ENCODE measurements around the gene USH2A. TPM values are rescaled to one million over a fixed set of nuclear protein-coding genes. Genes with fewer than 3 reads are reported as not detected.

The USH2A gene
- total RNA-seq, 4 donors from 2014 or later: 0.39 TPM; not detected in 3

- Histone ChIP-seq H3K36me3 (no peaks in the 10 kb centered on the region), H3K27me3 (no peaks in the 10 kb centered on the region), H3K27ac (no peak overlapping the region), H3K9me3 (no peaks in the 10 kb centered on the region), H3K4me1 (no peaks in the 10 kb centered on the region), H3K4me3 (no peak overlapping the region)
- 79 to 83% methylated on average over 2 to 3 of the region's 4 CpGs for WGBS, 2 donors (ENCODE audit: low coverage in 1 of 2)
- TF ChIP-seq CTCF (IDR thresholded peaks at IDR 0.05) (no peak), POLR2AphosphoS5 (IDR thresholded peaks at IDR 0.05) (no peak), POLR2A (IDR thresholded peaks at IDR 0.05) (no peak), EP300 (IDR thresholded peaks at IDR 0.05) (no peak)
- ATAC-seq: no peak
Observed at GRCh38 chr1:215673943-215674342, 749.3 kb downstream of the USH2A start.

GRCh38 chr1:215672482-215672881, 750.8 kb downstream of the USH2A start:
- Histone ChIP-seq H3K4me1 (no peaks in the 10 kb centered on the region), H3K9me3 (no peaks in the 10 kb centered on the region), H3K27me3 (no peaks in the 10 kb centered on the region), H3K36me3 (no peaks in the 10 kb centered on the region), H3K27ac (no peak overlapping the region), H3K4me3 (no peak overlapping the region)
- no peak for TF ChIP-seq POLR2AphosphoS5 (IDR thresholded peaks at IDR 0.05)
- no peak for TF ChIP-seq CTCF (IDR thresholded peaks at IDR 0.05)
- no peak for TF ChIP-seq EP300 (IDR thresholded peaks at IDR 0.05)
- no peak for TF ChIP-seq POLR2A (IDR thresholded peaks at IDR 0.05)
- ATAC-seq: no peak
- 36 to 50% methylated on average over 2 of the region's 2 CpGs for WGBS, 2 donors (ENCODE audit: low coverage in 1 of 2)

- WGBS, 2 donors (ENCODE audit: low coverage in 1 of 2): 33 to 38% methylated on average over 4 of the region's 4 CpGs
- no peaks in the 10 kb centered on the region for H3K27me3 ChIP-seq
Observed at GRCh38 chr1:215669806-215670491, 753.3 kb downstream of the USH2A start.

GRCh38 chr1:215667761-215668160, 755.5 kb downstream of the USH2A start:
- no peak for ATAC-seq
- Histone ChIP-seq H3K4me3 (no peak overlapping the region), H3K27ac (no peak overlapping the region), H3K4me1 (no peaks in the 10 kb centered on the region), H3K9me3 (no peaks in the 10 kb centered on the region), H3K27me3 (no peaks in the 10 kb centered on the region), H3K36me3 (no peaks in the 10 kb centered on the region)
- WGBS, 2 donors (ENCODE audit: low coverage in 1 of 2): 43 to 70% methylated on average over 1 of the region's 2 CpGs
- TF ChIP-seq EP300 (IDR thresholded peaks at IDR 0.05) (no peak), POLR2A (IDR thresholded peaks at IDR 0.05) (no peak), POLR2AphosphoS5 (IDR thresholded peaks at IDR 0.05) (no peak), CTCF (IDR thresholded peaks at IDR 0.05) (no peak)

More at GRCh38 chr1:215669806-215670491, 753.3 kb downstream of the USH2A start:
- Histone ChIP-seq H3K9me3 (no peaks in the 10 kb centered on the region), H3K4me3 (no peak overlapping the region), H3K36me3 (no peaks in the 10 kb centered on the region), H3K27ac (no peak overlapping the region), H3K4me1 (no peaks in the 10 kb centered on the region)
- no peak for TF ChIP-seq CTCF (IDR thresholded peaks at IDR 0.05)
- TF ChIP-seq EP300 (IDR thresholded peaks at IDR 0.05): no peak
- TF ChIP-seq POLR2A (IDR thresholded peaks at IDR 0.05): no peak
- TF ChIP-seq POLR2AphosphoS5 (IDR thresholded peaks at IDR 0.05): no peak
- ATAC-seq: no peak

- no peak overlapping the region for H3K4me3 ChIP-seq
- no peaks in the 10 kb centered on the region for H3K27me3 ChIP-seq
- H3K27ac ChIP-seq: no peak overlapping the region
- H3K4me1 ChIP-seq: no peaks in the 10 kb centered on the region
- 20 to 66% methylated on average over 1 to 3 of the region's 4 CpGs for WGBS, 2 donors (ENCODE audit: low coverage in 1 of 2)
- H3K9me3 ChIP-seq: no peaks in the 10 kb centered on the region
- no peaks in the 10 kb centered on the region for H3K36me3 ChIP-seq
- ATAC-seq: no peak
- TF ChIP-seq CTCF (IDR thresholded peaks at IDR 0.05) (no peak), POLR2AphosphoS5 (IDR thresholded peaks at IDR 0.05) (no peak), EP300 (IDR thresholded peaks at IDR 0.05) (no peak), POLR2A (IDR thresholded peaks at IDR 0.05) (no peak)
Observed at GRCh38 chr1:215665215-215665614, 758.0 kb downstream of the USH2A start.

All from gastroesophageal sphincter (tissue), 4 donors.